IMR-90 (cell line): ENCODE data around the gene UBASH3B. TPM values are rescaled to one million over a fixed set of nuclear protein-coding genes. Genes with fewer than 3 reads are reported as not detected.
A peak's percentile ranks its signal among the peaks of the same experiment; 100 is the strongest.

Experiments used
- ATAC-seq: fragments of 200-7000 bp; cut with Tn5 transposase; 2 replicates; pipeline ENCODE4 v1.9.1; 2020; ENCODE audit warnings: low read depth, mild to moderate bottlenecking, moderate library complexity
- BruUV-seq: library from RNA; stranded (reverse); fragments of 400-500 nt; replicated peaks from 2 replicates; lab custom pipeline; 2021; lab: Mats Ljungman, UMichigan
- CTCF ChIA-PET: fragments of 300-600 bp; formaldehyde crosslinking; extraction: SDS; loops from one replicate; lab custom pipeline; 2021; ENCODE audit warnings: antibody characterized with exemption; lab: Yijun Ruan, JAX
- POLR2A ChIA-PET: fragments of 300-600 bp; sonication (Branson Sonifier 250); formaldehyde crosslinking; loops from one replicate; lab custom pipeline; 2022; ENCODE audit warnings: antibody characterized with exemption; ENCODE audit not compliant: unreplicated experiment; lab: Charles Lee
- DNase-seq: peaks from one replicate; pipeline ENCODE4 v3.0.0; 2013
- H2AFZ ChIP-seq: replicated peaks from 2 replicates; pipeline ENCODE3; 2013; ENCODE audit warnings: low read length, mild to moderate bottlenecking; ENCODE audit not compliant: poor library complexity
- H2AK5ac ChIP-seq: 2 replicates; pipeline ENCODE4 v1.6.1; 2013; ENCODE audit warnings: low read depth, low read length, inconsistent platforms
- H2AK9ac ChIP-seq: replicated peaks from 2 replicates; pipeline ENCODE3; 2013; ENCODE audit warnings: mild to moderate bottlenecking, low read depth, low read length, moderate library complexity; ENCODE audit not compliant: poor library complexity
- H2BK120ac ChIP-seq: 2 replicates; pipeline ENCODE4 v1.6.1; 2013; ENCODE audit warnings: low read depth, low read length, inconsistent platforms
- H2BK15ac ChIP-seq: 3 replicates; pipeline ENCODE4 v1.6.1; 2013; ENCODE audit warnings: low read depth, low read length, inconsistent platforms
- H2BK20ac ChIP-seq: 2 replicates; pipeline ENCODE4 v1.6.1; 2013; ENCODE audit warnings: low read depth, mild to moderate bottlenecking, inconsistent platforms, low read length, moderate library complexity
- H2BK5ac ChIP-seq: 2 replicates; pipeline ENCODE4 v1.6.1; 2013; ENCODE audit warnings: mild to moderate bottlenecking, low read depth, low read length, inconsistent platforms; ENCODE audit not compliant: poor library complexity, severe bottlenecking
- H3K14ac ChIP-seq: replicated peaks from 2 replicates; pipeline ENCODE4 v1.6.1; 2013; ENCODE audit warnings: low read depth, low read length, inconsistent platforms
- H3K18ac ChIP-seq: 2 replicates; pipeline ENCODE4 v1.6.1; 2013; ENCODE audit warnings: low read depth, low read length, control low read depth
- H3K23ac ChIP-seq: 2 replicates; pipeline ENCODE4 v1.6.1; 2013; ENCODE audit warnings: low read depth, low read length, inconsistent platforms
- H3K27ac ChIP-seq: 2 replicates; pipeline ENCODE4 v1.5.1; 2013; ENCODE audit warnings: mild to moderate bottlenecking, control low read depth, low read length; ENCODE audit not compliant: insufficient read depth
- H3K27me3 ChIP-seq: 2 replicates; pipeline ENCODE4 v1.6.1; 2013; ENCODE audit warnings: low read length; ENCODE audit not compliant: control insufficient read depth, insufficient read depth
- H3K36me3 ChIP-seq: 2 replicates; pipeline ENCODE4 v1.6.1; 2013; ENCODE audit warnings: low read length, mixed read lengths; ENCODE audit not compliant: control insufficient read depth, insufficient read depth
- H3K4ac ChIP-seq: 2 replicates; pipeline ENCODE4 v1.6.1; 2013; ENCODE audit warnings: low read depth, low read length, inconsistent platforms
- H3K4me1 ChIP-seq: 2 replicates; pipeline ENCODE4 v1.6.1; 2013; ENCODE audit warnings: low read length, mixed read lengths; ENCODE audit not compliant: control insufficient read depth, insufficient read depth
- H3K4me2 ChIP-seq: 2 replicates; pipeline ENCODE4 v1.6.1; 2013; ENCODE audit warnings: low read depth, mild to moderate bottlenecking, control low read depth, low read length, moderate library complexity
- H3K4me3 ChIP-seq: 2 replicates; pipeline ENCODE4 v1.5.1; 2013; ENCODE audit warnings: low read depth, mild to moderate bottlenecking, control low read depth, low read length, moderate library complexity; ENCODE audit not compliant: insufficient read depth
- H3K56ac ChIP-seq: 2 replicates; pipeline ENCODE4 v1.6.1; 2013; ENCODE audit warnings: low read length, inconsistent platforms; ENCODE audit not compliant: insufficient read depth; ENCODE audit errors: extremely low read depth
- H3K79me1 ChIP-seq, 2 experiments: 2 replicates each; pipeline ENCODE4 v1.6.1; 2013; ENCODE audit warnings: low read length in 2 of 2, inconsistent platforms in 1 of 2, low read depth in 1 of 2
- H3K9ac ChIP-seq: 2 replicates; pipeline ENCODE4 v1.6.1; 2013; ENCODE audit warnings: low read depth, low read length, control low read depth
- H3K9me1 ChIP-seq: 2 replicates; pipeline ENCODE4 v1.6.1; 2013; ENCODE audit warnings: low read length, inconsistent platforms; ENCODE audit not compliant: insufficient read depth
- H3K9me3 ChIP-seq: 2 replicates; pipeline ENCODE4 v1.6.1; 2013; ENCODE audit warnings: low read length; ENCODE audit not compliant: control insufficient read depth, insufficient read depth
- H4K20me1 ChIP-seq: 2 replicates; pipeline ENCODE4 v1.6.1; 2013; ENCODE audit warnings: low read length, inconsistent platforms; ENCODE audit not compliant: insufficient read depth
- H4K5ac ChIP-seq: 2 replicates; pipeline ENCODE4 v1.6.1; 2013; ENCODE audit warnings: mild to moderate bottlenecking, low read depth, low read length, control low read depth
- H4K8ac ChIP-seq, 2 experiments: 2 replicates each; pipeline ENCODE4 v1.6.1; 2013; ENCODE audit warnings: low read depth in 2 of 2, low read length in 2 of 2, control low read depth in 1 of 2, inconsistent platforms in 1 of 2
- H4K91ac ChIP-seq: 2 replicates; pipeline ENCODE4 v1.6.1; 2013; ENCODE audit warnings: low read depth, low read length, inconsistent platforms; ENCODE audit not compliant: insufficient read depth
- BHLHE40 ChIP-seq: fragments of 150-350 bp; IDR thresholded peaks from 2 replicates; pipeline ENCODE4 v1.6.1; 2016; ENCODE audit warnings: mild to moderate bottlenecking, low read depth, low read length
- CEBPB ChIP-seq: IDR thresholded peaks from 2 replicates; pipeline ENCODE4 v1.6.1; 2012; ENCODE audit warnings: low read depth, low read length, improper control_type of control experiment
- CTCF ChIP-seq: conservative IDR thresholded peaks from 2 replicates; pipeline ENCODE4 v1.5.1; 2012; ENCODE audit warnings: mild to moderate bottlenecking, low read depth, low read length, improper control_type of control experiment
- MAFK ChIP-seq: IDR thresholded peaks from 2 replicates; pipeline ENCODE4 v1.6.1; 2012; ENCODE audit warnings: low read depth, low read length, improper control_type of control experiment
- MAZ ChIP-seq: IDR thresholded peaks from 2 replicates; pipeline ENCODE4 v1.6.1; 2012; ENCODE audit warnings: low read depth, mild to moderate bottlenecking, low read length, improper control_type of control experiment, moderate library complexity, borderline replicate concordance
- MXI1 ChIP-seq: IDR thresholded peaks from 2 replicates; pipeline ENCODE4 v1.6.1; 2012; ENCODE audit warnings: low read depth, mild to moderate bottlenecking, low read length, moderate library complexity, borderline replicate concordance
- NFE2L2 ChIP-seq: fragments of 150-350 bp; IDR thresholded peaks from 2 replicates; pipeline ENCODE4 v1.6.1; 2016; ENCODE audit warnings: low read depth, mild to moderate bottlenecking, low read length
- RAD21 ChIP-seq: IDR thresholded peaks from 2 replicates; pipeline ENCODE4 v1.6.1; 2012; ENCODE audit warnings: low read length, improper control_type of control experiment
- RCOR1 ChIP-seq: IDR thresholded peaks from 2 replicates; pipeline ENCODE4 v1.6.1; 2012; ENCODE audit warnings: mild to moderate bottlenecking, low read length, improper control_type of control experiment; ENCODE audit not compliant: insufficient replicate concordance
- RFX5 ChIP-seq: IDR thresholded peaks from 2 replicates; pipeline ENCODE4 v1.8.0; 2012; ENCODE audit warnings: low read depth, mild to moderate bottlenecking, low read length, moderate library complexity
- SMC3 ChIP-seq: fragments of 150-350 bp; IDR thresholded peaks from 2 replicates; pipeline ENCODE4 v1.6.1; 2016; ENCODE audit warnings: low read depth, mild to moderate bottlenecking, antibody characterized with exemption, low read length, moderate library complexity
- USF2 ChIP-seq: fragments of 150-350 bp; IDR thresholded peaks from 2 replicates; pipeline ENCODE4 v1.6.1; 2017; ENCODE audit warnings: mild to moderate bottlenecking, antibody characterized with exemption, low read length, low read depth
- WGBS, 2 experiments: methylation state at CpG; one replicate each; pipeline versions ENCODE4 v1.1.5 to v1.1.7; 2013; ENCODE audit warnings: missing lambda C conversion rate in 2 of 2; ENCODE audit not compliant: insufficient read length in 1 of 2; ENCODE audit errors: extremely low coverage in 2 of 2; 5-methylcytosine and 5-hydroxymethylcytosine counted together
- dilution Hi-C: fragments of 300-500 bp; cut with HindIII; formaldehyde crosslinking; loops from one replicate; pipeline ENCODE4 v1.14.3; 2018; ENCODE audit warnings: low sequenced_read_pairs; ENCODE audit not compliant: unreplicated experiment
- in situ Hi-C: fragments of 300-500 bp; cut with MboI; formaldehyde crosslinking; loops from 3 replicates; pipeline ENCODE4 v1.14.3; 2019; ENCODE audit warnings: low sequenced_read_pairs, inconsistent platforms, mixed read lengths
- intact Hi-C: fragments of 100-400 bp; cut with micrococcal nuclease; formaldehyde crosslinking; loops from 2 replicates; pipeline ENCODE4 v1.10.0; 2022
- polyA plus RNA-seq, 3 experiments: library from polyadenylated mRNA; depleted of rRNA; stranded (reverse); fragments of >200 nt; gene quantifications; 2 replicates each; pipeline ENCODE4 v1.2.3, GENCODE V29; 2012; ENCODE audit warnings: low replicate concordance in 1 of 3
- total RNA-seq: library from RNA; depleted of rRNA; stranded (reverse); fragments of >200 nt; gene quantifications from 2 replicates; pipeline ENCODE4 v1.2.3, GENCODE V29; 2012
- TF ChIP-seq, protein P1 (sequence below): fragments of 150-350 bp; IDR thresholded peaks from 2 replicates; pipeline ENCODE4 v1.6.1; 2016; ENCODE audit warnings: low read depth, mild to moderate bottlenecking, low read length, moderate library complexity, borderline replicate concordance

The UBASH3B gene
- total and polyA plus RNA-seq, 2 of the 4 experiments (the other 2 are of a cell fraction): 27.2 to 48.0 TPM

- no peak overlapping the region for H3K27ac ChIP-seq
- BruUV-seq: no TSS peak
- H2BK120ac ChIP-seq: no peak overlapping the region
- H3K4ac ChIP-seq: no peak overlapping the region
- H3K18ac ChIP-seq: no peak overlapping the region
- H3K4me1 ChIP-seq: peaks cover 7% of the 10 kb centered on the region
- no CpG with 5 or more reads among the region's 11 CpGs for WGBS, 2 experiments
- H2BK5ac ChIP-seq: no peak overlapping the region
- DNase-seq (peak; percentile 36), ATAC-seq (no peak)
- no peak overlapping the region for H3K9ac ChIP-seq
- no peak for TF ChIP-seq RFX5
- TF ChIP-seq CTCF: peak; percentile 60
- no peak for TF ChIP-seq MAFK
- TF ChIP-seq MAZ: no peak
- TF ChIP-seq RAD21: peak; percentile 52
- no peak for TF ChIP-seq CEBPB
- TF ChIP-seq RCOR1: no peak
- no peak for TF ChIP-seq MXI1
- no peak for TF ChIP-seq NFE2L2
- TF ChIP-seq, protein P1, sequence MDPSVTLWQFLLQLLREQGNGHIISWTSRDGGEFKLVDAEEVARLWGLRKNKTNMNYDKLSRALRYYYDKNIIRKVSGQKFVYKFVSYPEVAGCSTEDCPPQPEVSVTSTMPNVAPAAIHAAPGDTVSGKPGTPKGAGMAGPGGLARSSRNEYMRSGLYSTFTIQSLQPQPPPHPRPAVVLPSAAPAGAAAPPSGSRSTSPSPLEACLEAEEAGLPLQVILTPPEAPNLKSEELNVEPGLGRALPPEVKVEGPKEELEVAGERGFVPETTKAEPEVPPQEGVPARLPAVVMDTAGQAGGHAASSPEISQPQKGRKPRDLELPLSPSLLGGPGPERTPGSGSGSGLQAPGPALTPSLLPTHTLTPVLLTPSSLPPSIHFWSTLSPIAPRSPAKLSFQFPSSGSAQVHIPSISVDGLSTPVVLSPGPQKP: no peak
- TF ChIP-seq SMC3: peak; percentile 45
- no peak for TF ChIP-seq USF2
- TF ChIP-seq BHLHE40: no peak
- no peak overlapping the region for H4K91ac ChIP-seq
- H2BK20ac ChIP-seq: no peak overlapping the region
- H3K9me1 ChIP-seq: peaks cover 3% of the 10 kb centered on the region; the same call in 1 of the 2 replicates
- peaks cover 3 to 9% of the 10 kb centered on the region in 2 experiments; a peak in 3 of 4 replicates for H3K79me1 ChIP-seq
- no peak overlapping the region for H3K14ac ChIP-seq
- CTCF ChIA-PET: interaction anchor here (0.6 to 1.8 kb wide), 10 partner anchors 11 to 225 kb away, joined by 3 to 8 read pairs (median 3); partner anchors contain the start of gene UBASH3B
- no peak overlapping the region for H3K23ac ChIP-seq
- peak overlapping the region; percentile 52 for H2AK9ac ChIP-seq
- no peak overlapping the region for H2BK15ac ChIP-seq
- H2AK5ac ChIP-seq: no peak overlapping the region
- H3K4me3 ChIP-seq: no peak overlapping the region
- no peaks in the 10 kb centered on the region for H4K20me1 ChIP-seq
- H3K36me3 ChIP-seq: peaks cover 25% of the 10 kb centered on the region
- dilution Hi-C loops: no loop called here
- intact Hi-C loops: loop anchor here (1.0 kb wide), 1 partner anchor 58 kb away; no protein-coding TSS in a partner anchor
- no peaks in the 10 kb centered on the region for H3K27me3 ChIP-seq
- no peaks in the 10 kb centered on the region for H3K9me3 ChIP-seq
- peak overlapping the region; percentile 26 for H2AFZ ChIP-seq
- no peak overlapping the region for H3K4me2 ChIP-seq
- H4K8ac ChIP-seq: no peak overlapping the region
- POLR2A ChIA-PET: no interaction called here
- no peak overlapping the region for H4K5ac ChIP-seq
- in situ Hi-C loops: loop anchor here (5.0 kb wide), 1 partner anchor 56 kb away; no protein-coding TSS in a partner anchor
- H3K56ac ChIP-seq: no peak overlapping the region
Observed at GRCh38 chr11:122796128-122796717, 140.7 kb downstream of the UBASH3B start.
